B cell (primary cell): ENCODE data around the gene ACO1. TPM values are rescaled to one million over a fixed set of nuclear protein-coding genes. Genes with fewer than 3 reads are reported as not detected.

Source experiments
- ATAC-seq: fragments of 200-7000 bp; cut with Tn5 transposase; one replicate; pipeline ENCODE4 v1.10.0; 2021; ENCODE audit warnings: low read depth, mild to moderate bottlenecking, moderate number of reproducible peaks, moderate library complexity
- CTCF ChIA-PET: fragments of 350-600 bp; sonication (Branson Sonifier 250); formaldehyde crosslinking; loops from one replicate; lab custom pipeline; 2021; ENCODE audit warnings: antibody characterized with exemption, inconsistent platforms; lab: Charles Lee
- POLR2A ChIA-PET: fragments of 350-600 bp; sonication (Branson Sonifier 250); formaldehyde crosslinking; loops from one replicate; lab custom pipeline; 2021; ENCODE audit warnings: antibody characterized with exemption; lab: Charles Lee
- DNase-seq: peaks from one replicate; pipeline ENCODE4 v3.0.0; 2013
- H2AFZ ChIP-seq: 2 replicates; pipeline ENCODE4 v1.6.1; 2012; ENCODE audit warnings: mild to moderate bottlenecking, low read depth, low read length; ENCODE audit not compliant: insufficient read depth, poor library complexity, severe bottlenecking
- H3K27ac ChIP-seq, 2 donors: 1 replicate in 1 of 2; 2 replicates in 1 of 2; pipeline ENCODE4 v1.5.1; 2012 to 2013; ENCODE audit warnings: low read length in 2 of 2, mild to moderate bottlenecking in 2 of 2, moderate library complexity in 1 of 2
- H3K27me3 ChIP-seq, 4 experiments: fragments of 200-600 bp in 1 of 4; sonication (generic) in 1 of 4; replicated peaks in 1 of 4; 1 replicate in 2 of 4; 2 replicates in 2 of 4; pipeline versions ENCODE4 v1.6.1 to v1.7.0; 2013 to 2016; ENCODE audit warnings: low read length in 3 of 4, mild to moderate bottlenecking in 2 of 4, mixed read lengths in 1 of 4, moderate library complexity in 1 of 4; ENCODE audit not compliant: insufficient read depth in 4 of 4, control insufficient read depth in 3 of 4; ENCODE audit errors: control extremely low read depth in 1 of 4
- H3K36me3 ChIP-seq, 2 experiments: replicated peaks in 1 of 2; 1 replicate in 1 of 2; 2 replicates in 1 of 2; pipeline versions ENCODE4 v1.6.1 to v1.7.1; 2013; ENCODE audit warnings: low read length in 1 of 2; ENCODE audit not compliant: insufficient read depth in 2 of 2, control insufficient read depth in 1 of 2; ENCODE audit errors: control extremely low read depth in 1 of 2, extremely low read depth in 1 of 2
- H3K4me1 ChIP-seq, 2 donors: fragments of 200-600 bp in 1 of 2; sonication (generic) in 1 of 2; 1 replicate in 1 of 2; 2 replicates in 1 of 2; pipeline versions ENCODE4 v1.5.1 to v1.6.1; 2013 to 2017; ENCODE audit warnings: low read length in 2 of 2; ENCODE audit not compliant: control insufficient read depth in 2 of 2, insufficient read depth in 2 of 2
- H3K4me2 ChIP-seq: replicated peaks from 2 replicates; pipeline ENCODE3; 2012; ENCODE audit warnings: mild to moderate bottlenecking, low read depth, low read length; ENCODE audit not compliant: poor library complexity, severe bottlenecking
- H3K4me3 ChIP-seq, 5 experiments: fragments of 200-600 bp in 1 of 5; sonication (generic) in 1 of 5; 1 replicate in 3 of 5; 2 replicates in 2 of 5; pipeline versions ENCODE4 v1.5.1 to v1.7.0; 2011 to 2016; ENCODE audit warnings: low read length in 4 of 5, mild to moderate bottlenecking in 4 of 5, low read depth in 2 of 5, control low read depth in 1 of 5, moderate library complexity in 1 of 5; ENCODE audit not compliant: insufficient read depth in 1 of 5; ENCODE audit errors: control extremely low read depth in 1 of 5, extremely low read depth in 1 of 5
- H3K79me2 ChIP-seq: fragments of 200-600 bp; sonication (generic); one replicate; pipeline ENCODE4 v1.6.0; 2016; ENCODE audit warnings: low read length; ENCODE audit not compliant: control insufficient read depth, insufficient read depth
- H3K9ac ChIP-seq: fragments of 200-600 bp; sonication (generic); 2 replicates; pipeline ENCODE4 v1.6.1; 2017; ENCODE audit warnings: mild to moderate bottlenecking, low read length, moderate library complexity
- H3K9me3 ChIP-seq, 3 donors: one replicate each; pipeline versions ENCODE4 v1.6.1 to v1.7.1; 2013; ENCODE audit warnings: low read length in 2 of 3; ENCODE audit not compliant: control insufficient read depth in 2 of 3, insufficient read depth in 1 of 3; ENCODE audit errors: control extremely low read depth in 1 of 3
- H4K20me1 ChIP-seq: 2 replicates; pipeline ENCODE4 v1.6.0; 2012; ENCODE audit warnings: mild to moderate bottlenecking, low read length; ENCODE audit not compliant: insufficient read depth, control insufficient read depth, poor library complexity, severe bottlenecking
- H3K27ac Mint-ChIP-seq: one replicate; pipeline ENCODE4 v1.8.0; 2021; ENCODE audit warnings: mixed read lengths
- H3K27me3 Mint-ChIP-seq: one replicate; pipeline ENCODE4 v1.8.0; 2021; ENCODE audit warnings: mixed read lengths
- H3K4me1 Mint-ChIP-seq: one replicate; pipeline ENCODE4 v1.8.0; 2021; ENCODE audit warnings: mixed read lengths
- H3K4me3 Mint-ChIP-seq: one replicate; pipeline ENCODE4 v1.8.0; 2021; ENCODE audit warnings: mixed read lengths
- H3K9me3 Mint-ChIP-seq: one replicate; pipeline ENCODE4 v1.8.0; 2022; ENCODE audit warnings: mixed read lengths; ENCODE audit not compliant: insufficient read depth
- EZH2 ChIP-seq: IDR thresholded peaks from 2 replicates; pipeline ENCODE4 v1.6.1; 2012; ENCODE audit warnings: borderline replicate concordance, low read depth, mild to moderate bottlenecking, moderate library complexity, low read length; ENCODE audit not compliant: insufficient read depth, poor library complexity, severe bottlenecking
- WGBS: methylation state at CpG from one replicate; pipeline ENCODE4 v1.1.5; 2013; ENCODE audit warnings: missing lambda C conversion rate; ENCODE audit not compliant: insufficient coverage; 5-methylcytosine and 5-hydroxymethylcytosine counted together
- intact Hi-C: fragments of 100-400 bp; cut with micrococcal nuclease; formaldehyde crosslinking; loops from one replicate; pipeline ENCODE4 v1.10.0; 2022
- polyA plus RNA-seq: library from polyadenylated mRNA; depleted of rRNA; stranded (reverse); fragments of >200 nt; gene quantifications from 2 replicates; pipeline ENCODE4 v1.2.3, GENCODE V29; 2012
- total RNA-seq, 2 donors: library from RNA; stranded (reverse); fragments of 120-200 nt in 1 of 2; gene quantifications; 1 replicate in 1 of 2; 2 replicates in 1 of 2; pipeline versions ENCODE4 v1.2.3 to v1.2.4, GENCODE V29; 2013 to 2022
- TF ChIP-seq, protein P1 (sequence below): fragments of 200-600 bp; IDR thresholded peaks from one replicate; pipeline ENCODE4 v1.8.0; 2022; ENCODE audit warnings: antibody characterized with exemption, mild to moderate bottlenecking

ACO1 gene
- total and polyA plus RNA-seq, 2 donors (not counting 1 experiment from before 2014, with no cell fraction given): 1.6 to 9.1 TPM

DNA sequence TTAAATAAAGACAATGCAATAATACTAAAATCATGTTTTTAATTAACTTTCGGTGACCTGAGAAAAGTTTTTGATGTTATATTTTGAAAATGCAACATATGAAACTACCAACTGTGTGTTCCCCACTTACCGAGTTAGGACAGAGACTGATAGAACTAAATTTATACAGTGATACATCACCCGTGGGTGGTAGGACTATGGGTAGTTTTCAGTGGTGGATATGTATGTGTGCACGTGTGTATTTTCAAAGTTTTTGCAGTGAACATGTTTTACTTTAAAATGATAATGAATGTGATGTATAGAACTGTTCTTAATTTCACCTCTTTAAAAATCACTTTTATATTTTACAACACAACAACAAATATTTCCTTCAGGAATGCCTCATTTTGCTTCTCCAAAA, 25.0 kb upstream of the ACO1 start:
- intact Hi-C loops: no loop called here
- POLR2A ChIA-PET: no interaction called here
- TF ChIP-seq, protein P1, sequence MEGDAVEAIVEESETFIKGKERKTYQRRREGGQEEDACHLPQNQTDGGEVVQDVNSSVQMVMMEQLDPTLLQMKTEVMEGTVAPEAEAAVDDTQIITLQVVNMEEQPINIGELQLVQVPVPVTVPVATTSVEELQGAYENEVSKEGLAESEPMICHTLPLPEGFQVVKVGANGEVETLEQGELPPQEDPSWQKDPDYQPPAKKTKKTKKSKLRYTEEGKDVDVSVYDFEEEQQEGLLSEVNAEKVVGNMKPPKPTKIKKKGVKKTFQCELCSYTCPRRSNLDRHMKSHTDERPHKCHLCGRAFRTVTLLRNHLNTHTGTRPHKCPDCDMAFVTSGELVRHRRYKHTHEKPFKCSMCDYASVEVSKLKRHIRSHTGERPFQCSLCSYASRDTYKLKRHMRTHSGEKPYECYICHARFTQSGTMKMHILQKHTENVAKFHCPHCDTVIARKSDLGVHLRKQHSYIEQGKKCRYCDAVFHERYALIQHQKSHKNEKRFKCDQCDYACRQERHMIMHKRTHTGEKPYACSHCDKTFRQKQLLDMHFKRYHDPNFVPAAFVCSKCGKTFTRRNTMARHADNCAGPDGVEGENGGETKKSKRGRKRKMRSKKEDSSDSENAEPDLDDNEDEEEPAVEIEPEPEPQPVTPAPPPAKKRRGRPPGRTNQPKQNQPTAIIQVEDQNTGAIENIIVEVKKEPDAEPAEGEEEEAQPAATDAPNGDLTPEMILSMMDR: no peak
- TF ChIP-seq EZH2: no peak

DNA sequence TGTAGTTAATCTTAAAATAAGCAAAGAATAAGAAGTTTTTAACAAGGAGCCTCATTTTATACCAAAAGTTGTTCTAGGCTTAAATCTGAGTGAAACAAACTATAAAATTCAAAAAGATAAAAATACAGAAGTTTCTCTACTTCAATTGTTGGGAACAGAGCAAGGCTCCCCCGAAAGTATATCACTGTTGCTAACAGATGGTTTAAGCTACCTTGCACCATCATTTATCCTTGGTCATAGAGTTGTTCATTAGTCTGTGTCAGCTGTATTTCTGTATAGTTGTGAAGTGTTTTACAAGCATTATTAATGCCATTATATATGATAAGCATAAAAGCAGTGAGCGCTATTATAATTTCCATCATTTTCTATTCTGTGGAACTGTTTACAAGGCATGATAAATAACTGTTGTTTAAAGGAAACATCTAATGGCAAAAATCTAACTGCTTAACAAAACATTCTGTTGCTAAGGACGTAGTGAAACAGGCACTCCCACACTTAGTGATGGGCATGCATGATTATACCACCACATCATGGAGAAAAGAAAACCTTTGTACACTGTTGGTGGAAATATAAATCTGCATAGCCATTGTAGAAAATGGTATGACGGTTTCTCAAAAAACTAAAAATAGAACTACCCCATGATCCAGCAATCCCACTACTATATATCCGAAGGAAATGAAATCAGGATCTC, 23.3 kb upstream of the ACO1 start:
- POLR2A ChIA-PET: no interaction called here
- no CpG with 5 or more reads among the region's 5 CpGs for WGBS
- Histone ChIP-seq H2AFZ (no peak overlapping the region), H3K27ac (no peak overlapping the region), H3K36me3 (no peaks in the 10 kb centered on the region), H3K9ac (no peak overlapping the region), H3K9me3 (no peaks in the 10 kb centered on the region), H3K4me3 (no peak overlapping the region), H3K79me2 (no peaks in the 10 kb centered on the region), H3K4me1 (no peaks in the 10 kb centered on the region), H4K20me1 (no peaks in the 10 kb centered on the region), H3K4me2 (no peak overlapping the region), H3K27me3 (peaks cover 0 to 3% (median 0%) of the 10 kb centered on the region in 4 experiments)
- no peak for ATAC-seq
- DNase-seq: no peak
- Mint-ChIP-seq H3K4me3 (no peak overlapping the region), H3K27ac (no peak overlapping the region), H3K27me3 (peaks cover 21% of the 10 kb centered on the region), H3K9me3 (no peaks in the 10 kb centered on the region), H3K4me1 (no peaks in the 10 kb centered on the region)
- CTCF ChIA-PET: no interaction called here
- TF ChIP-seq EZH2: no peak
- TF ChIP-seq, protein P1: no peak
- intact Hi-C loops: no loop called here

More for the DNA sequence above, 25.0 kb upstream of the ACO1 start:
- Histone ChIP-seq H3K4me2 (no peak overlapping the region), H3K36me3 (no peaks in the 10 kb centered on the region), H3K27me3 (peaks cover 0 to 3% (median 0%) of the 10 kb centered on the region in 4 experiments), H3K79me2 (no peaks in the 10 kb centered on the region), H4K20me1 (no peaks in the 10 kb centered on the region), H3K4me3 (no peak overlapping the region), H3K4me1 (no peaks in the 10 kb centered on the region), H2AFZ (no peak overlapping the region), H3K9me3 (no peaks in the 10 kb centered on the region), H3K27ac (no peak overlapping the region), H3K9ac (no peak overlapping the region)
- H3K4me3 Mint-ChIP-seq: no peak overlapping the region
- no peak for ATAC-seq
- DNase-seq: no peak
- no peaks in the 10 kb centered on the region for H3K4me1 Mint-ChIP-seq
- peaks cover 25% of the 10 kb centered on the region for H3K27me3 Mint-ChIP-seq
- no peak overlapping the region for H3K27ac Mint-ChIP-seq
- CTCF ChIA-PET: no interaction called here
- H3K9me3 Mint-ChIP-seq: no peaks in the 10 kb centered on the region
- no CpG with 5 or more reads among the region's 4 CpGs for WGBS
